Adipocyte (in vitro differentiated cells): Measurements from ENCODE around the gene ZNF296.
A peak's percentile ranks its signal among the peaks of the same experiment; 100 is the strongest.
"Not testable (repeated sequence)": the region's sequence is repeated elsewhere in the genome, so short reads cannot be mapped to it uniquely, and the experiment has no call there.

Source experiments
- DNase-seq: peaks from one replicate; pipeline ENCODE4 v3.0.0-alpha.2; 2015; ENCODE audit warnings: low read depth
- H3K27me3 ChIP-seq: replicated peaks from 2 replicates; pipeline ENCODE4 v1.7.0; 2013; ENCODE audit warnings: mild to moderate bottlenecking, low read length, moderate library complexity; ENCODE audit not compliant: control insufficient read depth, insufficient read depth
- H3K36me3 ChIP-seq: 2 replicates; pipeline ENCODE4 v1.7.0; 2013; ENCODE audit warnings: low read length, mild to moderate bottlenecking, moderate library complexity; ENCODE audit not compliant: control insufficient read depth, insufficient read depth, severe bottlenecking
- H3K4me1 ChIP-seq: 2 replicates; pipeline ENCODE4 v1.7.0; 2013; ENCODE audit warnings: mild to moderate bottlenecking, low read length, moderate library complexity; ENCODE audit not compliant: control insufficient read depth, insufficient read depth
- H3K4me3 ChIP-seq: 2 replicates; pipeline ENCODE4 v1.7.0; 2013; ENCODE audit warnings: mild to moderate bottlenecking, low read length, moderate library complexity
- H3K9ac ChIP-seq: 2 replicates; pipeline ENCODE4 v1.7.0; 2013; ENCODE audit warnings: mild to moderate bottlenecking, low read length, moderate library complexity
- H3K9me3 ChIP-seq: 2 replicates; pipeline ENCODE4 v1.7.0; 2013; ENCODE audit warnings: mild to moderate bottlenecking, low read length, moderate library complexity; ENCODE audit not compliant: control insufficient read depth

Gene ZNF296

GRCh38 chr19:45076029-45076850, at the start of gene ZNF296:
Gene ZNF296, minus strand, starts transcription at chr19:45076478. Its CDS starts 105 bp downstream, at chr19:45076373.
- H3K4me3 ChIP-seq, result peak within 1 kb of the TSS; percentile 66

GRCh38 chr19:45125360-45125759, 49.1 kb upstream of the ZNF296 start:
- no peak for DNase-seq
- Histone ChIP-seq H3K4me1 (peaks cover 10% of the 10 kb centered on the region), H3K9me3 (no peaks in the 10 kb centered on the region), H3K9ac (no peak overlapping the region), H3K4me3 (no peak overlapping the region), H3K27me3 (no peaks in the 10 kb centered on the region), H3K36me3 (no peaks in the 10 kb centered on the region)

More at GRCh38 chr19:45076029-45076850, at the start of gene ZNF296:
- Histone ChIP-seq H3K27me3 (no peaks in the 10 kb centered on the region), H3K36me3 (peaks cover under 1% of the 10 kb centered on the region), H3K9me3 (no peaks in the 10 kb centered on the region), H3K4me1 (peaks cover 15% of the 10 kb centered on the region), H3K9ac (peak within 1 kb of the TSS; percentile 61)
- peak; percentile 68 for DNase-seq

GRCh38 chr19:45124021-45124420, 47.7 kb upstream of the ZNF296 start:
- H3K4me3 ChIP-seq, result no peak overlapping the region
- no peaks in the 10 kb centered on the region for H3K36me3 ChIP-seq
- no peak for DNase-seq
- H3K9ac ChIP-seq, result no peak overlapping the region
- H3K9me3 ChIP-seq, result no peaks in the 10 kb centered on the region
- H3K27me3 ChIP-seq, result no peaks in the 10 kb centered on the region
- peaks cover 10% of the 10 kb centered on the region for H3K4me1 ChIP-seq

- H3K36me3 ChIP-seq, result no peaks in the 10 kb centered on the region
- peak; percentile 17 for DNase-seq
- no peaks in the 10 kb centered on the region for H3K27me3 ChIP-seq
- peaks cover 10% of the 10 kb centered on the region for H3K4me1 ChIP-seq
- H3K4me3 ChIP-seq, result no peak overlapping the region
- no peak overlapping the region for H3K9ac ChIP-seq
- H3K9me3 ChIP-seq, result no peaks in the 10 kb centered on the region
These were observed 47.2 kb upstream of the ZNF296 start for GRCh38 chr19:45123440-45123850.

GRCh38 chr19:45122832-45123231, 46.6 kb upstream of the ZNF296 start:
- Histone ChIP-seq H3K4me3 (no peak overlapping the region), H3K9me3 (no peaks in the 10 kb centered on the region), H3K4me1 (peaks cover 10% of the 10 kb centered on the region), H3K9ac (no peak overlapping the region), H3K27me3 (no peaks in the 10 kb centered on the region), H3K36me3 (no peaks in the 10 kb centered on the region)
- no peak for DNase-seq

GRCh38 chr19:45121827-45122345, 45.6 kb upstream of the ZNF296 start:
- H3K4me1 ChIP-seq, result peaks cover 10% of the 10 kb centered on the region
- no peaks in the 10 kb centered on the region for H3K9me3 ChIP-seq
- H3K9ac ChIP-seq, result no peak overlapping the region
- no peak overlapping the region for H3K4me3 ChIP-seq
- H3K36me3 ChIP-seq, result no peaks in the 10 kb centered on the region
- no peak for DNase-seq
- no peaks in the 10 kb centered on the region for H3K27me3 ChIP-seq

- Histone ChIP-seq H3K4me3 (no peak overlapping the region), H3K4me1 (peaks cover 10% of the 10 kb centered on the region), H3K9ac (no peak overlapping the region), H3K36me3 (no peaks in the 10 kb centered on the region), H3K9me3 (no peaks in the 10 kb centered on the region), H3K27me3 (no peaks in the 10 kb centered on the region)
- DNase-seq, result no peak
These were observed 43.3 kb upstream of the ZNF296 start for GRCh38 chr19:45119582-45119981.

- DNase-seq, H3K36me3 ChIP-seq, H3K9me3 ChIP-seq, H3K4me1 ChIP-seq, H3K27me3 ChIP-seq, H3K4me3 ChIP-seq, H3K9ac ChIP-seq: not testable (repeated sequence)
These were observed 42.5 kb upstream of the ZNF296 start for GRCh38 chr19:45118591-45119355.

- no peak for DNase-seq
- H3K9me3 ChIP-seq, result no peaks in the 10 kb centered on the region
These were observed 41.8 kb upstream of the ZNF296 start for GRCh38 chr19:45118106-45118505.

GRCh38 chr19:45117671-45118070, 41.4 kb upstream of the ZNF296 start:
- Histone ChIP-seq H3K9me3 (no peaks in the 10 kb centered on the region), H3K27me3 (no peaks in the 10 kb centered on the region), H3K36me3 (no peaks in the 10 kb centered on the region), H3K4me3 (no peak overlapping the region), H3K9ac (no peak overlapping the region), H3K4me1 (no peaks in the 10 kb centered on the region)
- DNase-seq, result no peak

More at GRCh38 chr19:45118106-45118505, 41.8 kb upstream of the ZNF296 start:
- Histone ChIP-seq H3K4me1 (no peaks in the 10 kb centered on the region), H3K27me3 (no peaks in the 10 kb centered on the region), H3K36me3 (no peaks in the 10 kb centered on the region), H3K9ac (no peak overlapping the region), H3K4me3 (no peak overlapping the region)

- Histone ChIP-seq H3K27me3 (no peaks in the 10 kb centered on the region), H3K9ac (no peak overlapping the region), H3K4me1 (no peaks in the 10 kb centered on the region), H3K4me3 (no peak overlapping the region), H3K36me3 (no peaks in the 10 kb centered on the region), H3K9me3 (no peaks in the 10 kb centered on the region)
- DNase-seq, result no peak
These were observed 40.9 kb upstream of the ZNF296 start for GRCh38 chr19:45117167-45117594.
